ENCODE results near the gene BLMH. TPM values are rescaled to one million over a fixed set of nuclear protein-coding genes. Genes with fewer than 3 reads are reported as not detected.

The BLMH gene
- total and polyA plus RNA-seq, 10 of the 15 experiments (the other 5 are each of a cell fraction or from before 2014, with no cell fraction given) = 16.1 to 63.9 (median 54.0) TPM

GRCh38 chr17:30239089-30239462 is 52.7 kb downstream of the BLMH start (continued):
- TF ChIP-seq BCLAF1 (IDR thresholded peaks at IDR 0.05) = no peak
- no peak for TF ChIP-seq CUX1 (IDR thresholded peaks at IDR 0.05; ENCODE audit: insufficient replicate concordance, low read depth, low read length)
- TF ChIP-seq ZNF622 (IDR thresholded peaks at IDR 0.05) = no peak
- TF ChIP-seq CBX3 (IDR thresholded peaks at IDR 0.05; ENCODE audit: borderline replicate concordance, low read depth) = no peak
- no peak for TF ChIP-seq MTA3 (IDR thresholded peaks at IDR 0.05; ENCODE audit: borderline replicate concordance, low read length)

Data from GM12878 (cell line).